ENCODE results near the gene HOXD12.

The HOXD12 gene

GRCh38 chr2:176103194-176103593 lies 3.6 kb downstream of the HOXD12 start:
- peaks cover 92% of the 10 kb centered on the region for H3K27me3 ChIP-seq (replicated peaks)

GRCh38 chr2:176103742-176104315 lies 4.2 kb downstream of the HOXD12 start:
- peaks cover 90% of the 10 kb centered on the region for H3K27me3 ChIP-seq (replicated peaks)
- no peaks in the 10 kb centered on the region for H3K36me3 ChIP-seq (replicated peaks)
- no peak overlapping the region for H3K27ac ChIP-seq
- DNase-seq = no peak
- no peak for TF ChIP-seq CTCF (IDR thresholded peaks at IDR 0.05; ENCODE audit: low read depth, low read length, missing control alignments)
- no peak overlapping the region for H3K4me3 ChIP-seq (ENCODE audit: low read depth, low read length)
- in situ Hi-C loops (cut with HindIII; ENCODE audit: low pct_ligation_motif_present, low sequenced_read_pairs) = no loop called here

More at GRCh38 chr2:176103194-176103593, 3.6 kb downstream of the HOXD12 start:
- DNase-seq = no peak
- H3K27ac ChIP-seq = no peak overlapping the region
- H3K4me3 ChIP-seq (ENCODE audit: low read depth, low read length) = no peak overlapping the region
- no peak for TF ChIP-seq CTCF (IDR thresholded peaks at IDR 0.05; ENCODE audit: low read depth, low read length, missing control alignments)
- H3K36me3 ChIP-seq (replicated peaks) = no peaks in the 10 kb centered on the region
- in situ Hi-C loops (cut with HindIII; ENCODE audit: low pct_ligation_motif_present, low sequenced_read_pairs) = no loop called here

GRCh38 chr2:176104316-176105077 lies 4.9 kb downstream of the HOXD12 start:
- Histone ChIP-seq H3K27ac (no peak overlapping the region), H3K36me3 (replicated peaks) (no peaks in the 10 kb centered on the region), H3K4me3 (ENCODE audit: low read depth, low read length) (no peak overlapping the region), H3K27me3 (replicated peaks) (peaks cover 90% of the 10 kb centered on the region)
- no peak for DNase-seq
- in situ Hi-C loops (cut with HindIII; ENCODE audit: low pct_ligation_motif_present, low sequenced_read_pairs) = no loop called here
- no peak for TF ChIP-seq CTCF (IDR thresholded peaks at IDR 0.05; ENCODE audit: low read depth, low read length, missing control alignments)

GRCh38 chr2:176105078-176105729 lies 5.6 kb downstream of the HOXD12 start:
- Histone ChIP-seq H3K4me3 (ENCODE audit: low read depth, low read length) (no peak overlapping the region), H3K27me3 (replicated peaks) (peaks cover 90% of the 10 kb centered on the region), H3K27ac (no peak overlapping the region), H3K36me3 (replicated peaks) (no peaks in the 10 kb centered on the region)
- DNase-seq = no peak
- in situ Hi-C loops (cut with HindIII; ENCODE audit: low pct_ligation_motif_present, low sequenced_read_pairs) = no loop called here
- TF ChIP-seq CTCF (IDR thresholded peaks at IDR 0.05; ENCODE audit: low read depth, low read length, missing control alignments) = no peak

DNA sequence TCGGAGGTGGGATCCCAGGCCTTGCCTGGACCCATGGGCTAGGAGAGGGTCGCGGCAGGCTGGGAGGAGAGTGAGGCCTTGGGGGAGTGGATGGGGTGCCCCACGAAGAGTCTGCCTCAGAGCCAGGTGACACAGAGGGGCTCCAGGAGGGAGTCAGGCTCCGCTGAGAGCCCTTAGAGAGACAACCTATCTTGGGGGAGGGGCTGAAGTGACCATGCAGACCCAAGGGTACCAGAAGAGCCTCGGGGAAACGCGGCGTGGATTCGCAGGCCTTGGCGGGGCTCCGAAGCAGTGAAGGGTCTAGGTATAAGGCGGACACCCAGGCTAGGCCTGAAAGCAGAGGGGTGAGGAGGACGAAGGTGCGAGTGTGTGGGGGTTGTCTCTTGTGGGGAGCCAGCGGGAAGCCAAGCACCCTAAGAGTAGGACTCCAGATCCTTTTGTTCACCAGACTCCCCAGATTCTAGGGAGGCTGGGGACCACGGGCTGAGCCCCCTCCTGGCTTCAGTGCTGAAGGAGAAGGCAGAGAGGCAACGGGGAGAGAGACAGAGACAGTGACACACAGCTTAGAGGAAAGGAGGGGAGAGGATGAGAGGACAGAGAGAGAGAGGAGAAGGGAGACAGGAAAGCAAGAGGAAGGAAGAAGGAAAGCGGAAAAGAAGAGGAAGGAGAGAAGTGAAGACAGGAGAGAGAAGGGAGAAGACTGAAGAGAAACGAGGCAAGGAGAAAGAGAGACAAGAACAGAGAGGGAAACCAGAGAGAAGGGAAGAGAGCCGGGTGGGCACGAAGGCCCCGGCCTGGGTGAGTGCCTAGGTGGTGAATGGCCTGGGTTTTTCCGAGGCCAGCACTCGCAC lies 6.4 kb downstream of the HOXD12 start:
- Histone ChIP-seq H3K27ac (no peak overlapping the region), H3K36me3 (replicated peaks) (no peaks in the 10 kb centered on the region), H3K27me3 (replicated peaks) (peaks cover 90% of the 10 kb centered on the region), H3K4me3 (ENCODE audit: low read depth, low read length) (no peak overlapping the region)
- TF ChIP-seq CTCF (IDR thresholded peaks at IDR 0.05; ENCODE audit: low read depth, low read length, missing control alignments) = no peak
- in situ Hi-C loops (cut with HindIII; ENCODE audit: low pct_ligation_motif_present, low sequenced_read_pairs) = no loop called here
- no peak for DNase-seq
